GM12874 (cell line): ENCODE results near the gene FASN.

Source experiments
- CTCF ChIP-seq: IDR thresholded peaks from 2 replicates; pipeline ENCODE4 v1.5.1; 2011; ENCODE audit warnings: low read depth, mild to moderate bottlenecking, control low read depth, low read length, moderate library complexity; ENCODE audit not compliant: insufficient read depth

The FASN gene

DNA sequence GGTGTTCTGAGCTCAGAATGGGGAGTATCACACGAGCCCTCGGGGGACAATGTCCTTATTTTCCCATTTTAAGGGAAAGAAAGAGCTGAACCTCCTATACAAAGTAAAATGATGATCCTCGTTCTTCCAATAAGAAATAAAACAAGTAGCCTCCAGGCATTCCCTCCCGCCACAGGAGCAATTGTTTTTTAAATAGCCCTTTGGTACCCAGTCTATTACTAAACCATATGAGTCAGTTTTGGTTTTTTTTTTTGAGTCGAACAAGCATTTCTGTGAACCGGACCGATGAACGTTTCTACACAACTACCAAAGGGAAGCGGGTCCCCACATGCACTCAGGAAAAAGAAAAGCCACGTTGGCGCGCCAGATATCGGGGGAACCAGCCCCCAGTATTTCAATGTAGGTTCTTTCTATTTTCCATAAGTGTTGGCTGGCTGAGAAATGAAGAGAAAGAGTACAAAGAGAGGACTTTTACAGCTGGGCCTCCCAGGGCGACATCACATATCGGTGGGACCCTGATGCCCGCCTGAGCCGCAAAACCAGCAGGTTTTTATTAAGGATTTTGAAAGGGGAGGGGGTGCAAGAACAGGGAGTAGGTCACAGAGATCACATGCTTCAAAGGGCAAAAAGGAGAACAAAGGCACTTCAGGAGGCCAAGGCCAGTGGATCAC lies 56.8 kb downstream of the FASN start:
- no peak for TF ChIP-seq CTCF

- TF ChIP-seq CTCF = no peak
These were observed 58.2 kb downstream of the FASN start for GRCh38 chr17:82039695-82040299.

GRCh38 chr17:82037889-82038195 lies 60.2 kb downstream of the FASN start:
- TF ChIP-seq CTCF = no peak

DNA sequence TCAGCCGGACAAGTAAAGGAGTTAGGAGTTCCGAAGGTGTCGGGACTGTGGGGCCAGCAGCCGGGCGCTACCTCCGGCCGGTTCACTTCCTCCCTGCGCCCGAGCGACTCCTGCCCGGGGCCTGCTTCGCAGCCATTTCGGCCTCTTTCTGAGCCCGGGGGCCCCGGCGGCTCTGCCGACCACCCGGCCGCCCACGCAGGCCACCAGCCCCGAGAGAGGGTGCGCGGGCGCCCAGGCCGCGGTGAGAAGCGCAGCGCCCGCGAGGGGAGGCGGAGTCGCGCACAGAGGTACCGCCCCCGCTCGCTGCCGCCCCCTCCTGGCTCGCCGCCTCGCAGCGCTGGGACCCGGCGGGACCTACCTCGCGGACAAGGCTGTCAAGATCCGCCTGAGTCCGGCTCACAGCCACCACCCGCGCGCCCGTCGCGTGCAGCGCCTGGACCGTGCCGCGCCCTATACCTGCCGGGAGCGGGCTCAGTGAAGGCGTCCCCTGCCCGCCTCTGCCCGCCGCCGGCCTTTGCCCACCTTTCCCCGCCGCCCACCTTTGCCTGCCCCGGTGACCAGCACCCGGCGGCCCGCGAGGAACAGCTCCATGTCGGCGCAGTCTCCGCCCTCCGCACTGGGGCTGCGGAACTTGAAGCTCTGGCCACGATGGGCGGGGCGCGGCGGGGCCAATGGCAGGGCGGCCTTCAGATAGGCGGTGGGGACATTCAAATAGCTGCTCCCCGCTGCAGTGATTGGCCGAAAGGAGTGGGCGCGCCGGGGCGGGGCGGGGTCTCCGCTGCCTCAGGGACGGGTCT lies 60.7 kb downstream of the FASN start, which contains the start of gene DCXR:
Gene DCXR, minus strand, starts transcription at position 606 of the 797 bp plus-strand sequence. Its CDS starts 15 bp downstream, at position 591.
- peak; percentile 98 for TF ChIP-seq CTCF

DNA sequence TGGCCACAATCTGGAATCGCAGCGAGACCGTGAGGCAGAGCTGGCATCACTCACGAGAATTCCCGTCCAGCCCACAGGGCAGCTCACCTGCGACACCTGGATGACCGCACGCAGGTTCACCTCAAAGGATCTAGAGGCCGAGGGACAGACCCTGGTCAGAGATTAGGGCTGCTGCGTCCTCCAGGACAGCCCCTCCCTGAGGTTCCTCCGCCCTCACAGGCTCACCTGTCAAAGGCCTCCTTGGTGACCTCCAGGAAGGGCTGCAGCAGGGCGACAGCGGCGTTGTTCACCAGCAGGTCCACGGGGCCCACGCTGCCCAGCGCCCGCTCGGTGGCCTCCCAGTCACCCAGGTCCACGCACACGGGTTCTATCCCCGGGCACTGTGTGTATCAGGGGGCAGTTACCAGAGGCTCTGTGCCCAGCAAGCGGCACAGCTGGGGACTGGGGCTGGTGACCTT lies 61.4 kb downstream of the FASN start:
- no peak for TF ChIP-seq CTCF

GRCh38 chr17:82035956-82036633 lies 61.9 kb downstream of the FASN start:
- TF ChIP-seq CTCF = no peak

- no peak for TF ChIP-seq CTCF
These were observed 62.5 kb downstream of the FASN start for GRCh38 chr17:82035488-82035887.
